Stimulated activated CD8-positive, alpha-beta memory T cell treated with anti-CD3 and anti-CD28 coated beads, Interleukin-12 subunit alpha, Interleukin-12 subunit beta, amount 100 ng/mL, for 4 hours (primary cell): ENCODE measurements around the gene TSPOAP1.

Source experiments
- DNase-seq: peaks from one replicate; pipeline ENCODE4 v3.0.0-alpha.2; 2020; ENCODE audit warnings: low read depth

TSPOAP1 gene

DNA sequence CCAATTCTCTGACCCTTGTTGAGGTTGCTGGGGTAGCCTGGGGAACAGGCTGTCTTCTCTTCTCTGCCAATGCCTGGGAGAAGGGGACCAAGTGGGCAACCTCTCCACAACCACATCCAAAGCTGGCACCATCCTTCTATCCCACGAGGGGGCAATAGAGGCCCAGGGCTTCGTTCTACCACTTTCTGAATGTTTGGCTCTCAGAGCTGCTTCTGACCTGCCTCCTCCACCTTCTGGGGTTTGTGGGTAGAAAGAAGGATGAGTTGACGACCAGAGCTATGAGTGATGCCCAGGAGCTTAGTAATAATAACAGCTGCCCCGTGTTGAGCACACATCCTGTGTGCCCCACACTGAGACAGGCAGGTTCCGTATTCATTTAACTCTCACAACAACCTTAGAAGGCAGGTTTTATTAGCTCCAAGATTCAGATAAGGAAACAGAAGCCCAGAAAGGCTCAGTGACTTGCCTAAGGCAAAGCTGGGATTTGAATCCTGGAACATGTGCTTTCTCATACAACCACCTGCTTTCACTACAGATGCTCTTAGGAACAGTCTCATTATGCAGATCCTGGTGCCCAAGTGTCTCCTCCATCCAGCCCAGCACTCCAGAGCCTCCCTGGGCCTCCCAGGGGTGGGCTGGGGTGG lies 11.1 kb downstream of the TSPOAP1 start:
- peak; percentile 52 for DNase-seq

DNA sequence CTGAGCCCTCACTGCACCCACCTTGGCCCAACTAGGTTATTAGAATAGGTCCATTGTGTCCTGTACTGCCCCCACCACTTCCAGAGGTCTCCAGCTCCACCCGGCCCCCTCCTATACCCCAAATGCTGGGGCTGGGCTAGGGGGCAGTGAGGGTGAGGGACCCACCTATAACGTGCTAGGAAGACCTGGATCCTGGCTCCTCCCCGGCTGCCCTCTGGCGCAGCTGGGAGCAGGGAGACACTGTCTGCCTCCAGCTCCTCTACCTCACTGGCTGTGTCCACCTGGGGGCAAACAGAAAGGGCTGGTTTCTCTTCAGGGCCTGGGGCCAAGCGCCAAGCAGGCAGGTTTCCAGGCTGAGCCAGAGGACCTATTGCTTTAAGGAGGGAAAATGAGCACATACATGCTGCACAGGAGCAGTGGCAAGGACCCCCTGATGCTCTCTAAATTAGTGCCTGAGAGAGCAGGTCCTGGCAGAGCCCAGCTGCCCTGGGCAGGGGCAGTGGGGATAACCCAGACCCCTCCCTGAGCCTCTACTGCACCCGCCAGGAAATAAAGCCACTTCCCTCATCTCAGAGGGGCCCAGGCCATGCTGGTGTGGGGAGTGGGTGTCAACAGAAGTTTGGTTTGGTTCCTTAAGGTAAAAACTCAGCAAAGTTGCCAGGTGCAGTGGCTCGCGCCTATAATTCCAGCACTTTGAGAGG lies 12.2 kb downstream of the TSPOAP1 start:
- no peak for DNase-seq

DNA sequence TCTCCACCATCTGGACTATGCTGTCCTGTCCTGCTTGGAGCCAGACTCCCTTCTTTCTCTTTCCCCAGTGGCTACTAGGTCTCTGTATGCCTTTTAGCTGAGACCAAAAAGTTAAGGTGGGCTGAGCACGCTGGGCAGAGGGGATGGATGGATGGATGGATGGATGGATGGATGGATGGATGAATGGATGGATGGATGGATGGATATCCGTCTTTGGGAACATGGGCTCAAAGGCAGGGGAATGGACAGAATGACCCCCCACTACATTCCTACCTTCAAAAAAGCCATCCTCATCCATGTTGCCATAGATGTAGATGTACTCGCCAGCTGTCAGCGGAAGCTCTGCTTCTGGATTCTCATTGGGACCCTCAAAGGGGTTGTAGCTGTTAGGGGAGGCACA lies 12.8 kb downstream of the TSPOAP1 start:
- no peak for DNase-seq

GRCh38 chr17:58315281-58315711 lies 13.3 kb downstream of the TSPOAP1 start:
- DNase-seq, result no peak

DNA sequence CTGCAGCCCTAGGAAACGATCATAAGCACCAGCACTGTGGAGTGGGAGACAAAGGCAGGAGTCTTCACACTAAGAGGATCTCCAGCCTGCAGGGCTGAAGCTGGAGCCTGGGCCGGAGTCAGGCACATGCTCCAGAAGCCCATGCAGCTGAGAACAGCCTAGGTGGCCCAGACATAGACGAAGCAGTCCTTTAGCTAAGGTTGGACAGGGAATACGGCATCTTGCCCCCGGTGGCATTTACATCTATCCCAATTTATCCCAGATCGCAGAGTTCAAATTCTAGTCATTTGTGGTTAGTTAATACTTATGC lies 13.9 kb downstream of the TSPOAP1 start:
- no peak for DNase-seq

DNA sequence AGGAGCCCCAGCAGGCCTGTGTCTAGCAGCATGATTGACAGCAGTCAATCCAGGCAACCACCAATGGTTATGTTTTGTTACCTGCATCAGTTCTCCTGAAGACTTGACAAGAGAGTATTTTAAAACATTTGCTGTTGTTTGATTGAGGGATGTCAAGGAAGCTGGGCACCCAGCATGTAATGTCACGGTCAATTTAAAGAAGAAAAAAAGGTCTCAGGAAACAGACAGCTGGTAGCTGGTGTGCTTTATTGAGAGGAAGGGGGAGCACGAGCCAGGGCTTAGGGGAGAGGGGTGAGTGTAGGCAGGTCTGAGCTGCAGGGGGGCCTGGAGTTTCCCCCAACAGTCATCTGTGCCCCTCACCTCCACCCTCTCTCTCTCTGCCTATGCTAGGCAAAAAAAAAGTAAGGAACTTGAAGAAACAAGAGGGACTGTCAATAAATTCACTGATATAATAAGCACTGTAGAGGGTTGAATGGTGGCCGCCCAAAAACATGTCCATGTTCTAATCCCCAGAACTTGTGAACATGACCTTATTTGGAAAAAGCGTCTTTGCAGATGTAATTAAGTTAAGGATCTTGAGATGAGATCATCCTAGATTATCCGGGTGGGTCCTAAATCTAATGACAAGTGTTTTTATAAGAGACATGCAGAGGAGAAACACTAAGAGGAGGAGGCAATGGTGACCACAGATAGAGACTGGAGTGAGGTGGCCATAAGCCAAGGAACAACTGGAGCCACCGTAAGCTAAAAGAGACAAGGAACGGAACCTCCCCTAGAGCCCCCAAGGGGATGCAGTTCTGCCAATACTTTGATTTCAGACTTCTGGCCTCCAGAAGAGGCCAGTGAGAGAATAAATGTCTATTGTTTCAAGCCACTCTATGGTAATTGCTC lies 14.5 kb downstream of the TSPOAP1 start:
- no peak for DNase-seq

GRCh38 chr17:58312829-58313228 lies 15.8 kb downstream of the TSPOAP1 start:
- no peak for DNase-seq

DNA sequence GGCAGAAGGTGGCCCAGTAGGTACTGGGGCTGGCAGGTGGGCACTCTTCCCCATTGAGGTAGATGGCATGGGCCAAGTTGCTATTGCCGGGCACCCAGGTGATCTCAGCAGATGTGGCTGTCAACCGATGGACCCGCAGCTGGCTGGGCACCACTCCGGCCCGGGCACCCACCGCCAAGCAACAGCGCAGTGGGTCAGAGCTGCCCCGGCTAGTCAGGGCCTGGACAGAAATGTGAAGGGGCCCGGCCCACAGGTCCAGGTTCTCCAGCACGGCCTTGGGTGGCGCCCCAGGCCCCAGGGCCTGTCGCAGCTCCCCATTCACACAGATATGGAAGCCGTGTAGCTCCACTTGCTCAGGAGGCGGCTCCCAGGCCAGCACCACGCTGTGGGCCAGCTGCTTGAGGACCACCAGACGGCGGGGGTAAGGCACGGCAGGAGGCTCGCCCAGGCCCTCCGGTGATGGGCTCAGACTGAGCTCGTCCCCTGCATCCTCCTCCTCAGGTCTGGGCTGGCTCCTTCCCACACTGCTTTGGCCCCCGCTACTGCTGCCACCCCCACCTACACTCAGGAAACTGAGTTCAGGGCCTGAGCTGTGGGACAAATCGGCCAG lies 16.5 kb downstream of the TSPOAP1 start:
- no peak for DNase-seq

DNA sequence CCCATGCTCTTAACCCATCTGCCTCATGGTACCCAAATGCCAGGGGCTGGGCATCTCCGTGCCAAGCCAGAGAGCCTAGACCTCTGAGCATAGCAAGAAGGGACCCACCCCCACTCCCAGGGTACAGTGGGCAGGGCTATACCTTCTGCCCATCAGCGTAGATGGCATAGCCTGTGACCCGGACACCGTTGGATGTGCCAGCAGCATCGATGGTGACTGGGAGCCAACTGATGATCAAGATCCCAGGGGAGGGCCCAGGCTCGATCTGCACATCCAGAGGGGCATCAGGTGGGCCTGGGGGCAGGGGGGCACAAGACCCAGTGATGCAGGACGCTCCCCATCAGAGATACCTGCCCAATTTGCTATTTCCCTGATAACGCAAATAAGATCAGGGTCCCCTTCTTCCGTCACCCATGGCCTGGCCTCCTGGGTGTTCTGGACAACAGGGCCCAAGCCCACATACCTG lies 17.1 kb downstream of the TSPOAP1 start:
- no peak for DNase-seq

- DNase-seq, result no peak
These were observed 17.8 kb downstream of the TSPOAP1 start for GRCh38 chr17:58310511-58311428.

GRCh38 chr17:58309918-58310259 lies 18.7 kb downstream of the TSPOAP1 start:
- DNase-seq, result no peak

DNA sequence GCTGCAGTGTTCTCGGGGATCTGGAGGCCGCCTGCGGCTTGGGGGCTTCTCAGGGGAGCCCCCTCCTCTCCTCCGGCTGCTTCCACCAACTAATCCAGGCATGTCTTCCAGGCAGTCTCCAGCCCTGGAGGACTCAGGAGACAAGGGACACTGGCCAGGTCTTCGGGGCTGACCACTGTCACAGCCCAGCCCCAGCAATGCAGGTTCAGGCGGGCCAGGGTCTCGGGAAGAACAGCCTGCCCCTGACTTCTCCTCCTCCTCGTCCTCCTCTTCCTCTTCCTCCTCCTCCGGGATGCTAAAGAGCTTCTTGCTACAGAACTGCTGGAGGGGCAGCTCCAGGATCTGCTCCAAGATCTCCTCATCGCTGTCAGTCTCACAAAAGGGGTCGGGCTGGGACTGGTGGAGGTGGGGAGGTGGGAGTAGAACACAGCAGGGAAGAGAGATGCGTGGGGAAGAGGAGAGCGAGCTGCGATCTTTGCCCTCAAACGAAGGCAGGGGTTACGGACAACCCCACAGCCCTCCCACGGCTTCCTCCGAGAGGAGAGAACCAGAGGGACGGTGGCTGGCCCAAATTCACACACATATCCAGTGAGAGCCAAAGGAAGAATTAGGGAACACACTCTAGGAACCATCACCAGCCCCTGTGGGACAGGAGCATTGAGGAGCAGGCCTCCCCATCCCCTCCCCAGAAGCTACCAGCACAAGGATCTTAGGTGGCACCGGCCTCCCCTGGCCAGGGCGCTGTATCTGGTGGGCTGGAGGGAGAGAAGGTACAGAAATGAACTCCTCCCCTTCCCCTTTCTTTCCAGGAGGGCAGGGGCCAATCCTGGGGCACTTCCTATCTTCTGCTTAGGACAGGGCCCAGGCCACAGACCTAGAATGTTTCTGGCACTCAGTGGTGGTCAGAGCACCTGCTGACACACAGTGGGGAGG lies 19.3 kb downstream of the TSPOAP1 start:
- no peak for DNase-seq

GRCh38 chr17:58308173-58308984 lies 20.2 kb downstream of the TSPOAP1 start:
- DNase-seq, result no peak

DNA sequence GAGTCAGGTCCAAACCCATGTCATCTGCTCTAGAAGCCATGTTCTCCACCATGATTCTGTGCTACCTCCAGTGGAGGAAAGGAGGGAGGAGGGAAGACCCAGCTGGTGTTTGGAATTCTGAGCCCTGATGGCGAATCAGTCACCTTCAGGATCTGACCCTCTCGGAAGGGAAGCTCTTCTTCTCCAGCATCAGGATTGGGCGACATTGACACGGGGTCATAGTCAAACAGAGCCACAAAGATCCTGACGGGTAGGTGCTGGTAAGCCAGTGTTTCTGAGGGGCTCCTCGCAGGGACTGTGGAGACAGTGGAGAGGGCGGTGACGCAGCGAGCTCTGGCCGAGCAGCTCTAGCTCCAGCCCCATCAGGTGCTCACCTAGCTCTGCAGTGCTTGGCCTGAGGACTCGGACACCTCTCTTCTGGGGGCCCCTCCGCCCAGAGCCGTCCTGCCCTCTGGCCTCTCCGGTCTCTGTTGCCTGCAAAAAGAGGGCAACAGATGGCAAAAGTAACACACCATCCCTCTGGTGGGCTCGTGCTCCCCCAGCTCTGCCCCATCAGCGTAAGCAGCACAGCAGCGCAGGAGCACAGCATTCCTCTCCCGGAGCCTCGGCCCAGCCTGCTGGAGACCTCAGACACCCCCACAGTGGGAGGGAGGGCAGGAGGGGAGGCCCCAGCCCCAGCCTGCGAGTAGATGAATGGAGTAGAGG lies 21.0 kb downstream of the TSPOAP1 start:
- no peak for DNase-seq

- DNase-seq, result no peak
These were observed 22.3 kb downstream of the TSPOAP1 start for GRCh38 chr17:58306131-58306951.

DNA sequence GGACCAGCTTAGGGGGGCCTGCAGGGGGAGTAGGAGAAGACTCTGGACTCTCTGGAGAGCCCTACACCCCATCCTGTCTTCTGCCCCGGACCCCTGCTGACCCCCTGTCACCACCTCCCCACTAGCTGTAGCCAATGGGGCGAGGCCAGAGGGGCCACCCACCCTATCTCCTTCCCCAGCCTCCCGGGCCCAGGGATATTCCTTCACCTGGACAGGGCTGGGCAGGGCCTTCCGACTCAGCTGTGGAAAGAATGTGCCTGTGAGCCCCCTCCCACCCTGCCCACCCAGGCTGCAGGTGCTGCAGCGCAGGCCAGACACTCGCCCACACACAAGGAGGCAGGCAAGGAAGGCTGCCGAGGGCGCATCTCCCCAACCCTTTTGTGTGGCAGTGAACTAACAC lies 23.0 kb downstream of the TSPOAP1 start:
- DNase-seq, result no peak

- DNase-seq, result no peak
These were observed 23.7 kb downstream of the TSPOAP1 start for GRCh38 chr17:58304750-58305486.
